ENCODE data around the gene PIK3IP1. TPM values are rescaled to one million over a fixed set of nuclear protein-coding genes. Genes with fewer than 3 reads are reported as not detected.

Gene PIK3IP1
- total RNA-seq, 4 donors from 2014 or later = 39.8 to 88.4 (median 48.1) TPM

GRCh38 chr22:31284281-31285155, 7.8 kb downstream of the PIK3IP1 start:
- intact Hi-C loops (cut with DNase I) = no loop called here
- Histone ChIP-seq H3K4me3 (replicated peaks in 1 of 3) (no peak overlapping the region), H3K36me3 (peaks cover 26 to 61% of the 10 kb centered on the region in 2 donors), H3K9me3 (no peaks in the 10 kb centered on the region), H3K4me1 (peaks cover 35 to 38% of the 10 kb centered on the region in 2 donors), H3K27me3 (no peaks in the 10 kb centered on the region), H3K27ac (peak overlapping the region; percentile 28 to 99 (median 97))
- DNase-seq = no peak
- TF ChIP-seq POLR2A (IDR thresholded peaks at IDR 0.05) = no peak
- TF ChIP-seq, protein P1, sequence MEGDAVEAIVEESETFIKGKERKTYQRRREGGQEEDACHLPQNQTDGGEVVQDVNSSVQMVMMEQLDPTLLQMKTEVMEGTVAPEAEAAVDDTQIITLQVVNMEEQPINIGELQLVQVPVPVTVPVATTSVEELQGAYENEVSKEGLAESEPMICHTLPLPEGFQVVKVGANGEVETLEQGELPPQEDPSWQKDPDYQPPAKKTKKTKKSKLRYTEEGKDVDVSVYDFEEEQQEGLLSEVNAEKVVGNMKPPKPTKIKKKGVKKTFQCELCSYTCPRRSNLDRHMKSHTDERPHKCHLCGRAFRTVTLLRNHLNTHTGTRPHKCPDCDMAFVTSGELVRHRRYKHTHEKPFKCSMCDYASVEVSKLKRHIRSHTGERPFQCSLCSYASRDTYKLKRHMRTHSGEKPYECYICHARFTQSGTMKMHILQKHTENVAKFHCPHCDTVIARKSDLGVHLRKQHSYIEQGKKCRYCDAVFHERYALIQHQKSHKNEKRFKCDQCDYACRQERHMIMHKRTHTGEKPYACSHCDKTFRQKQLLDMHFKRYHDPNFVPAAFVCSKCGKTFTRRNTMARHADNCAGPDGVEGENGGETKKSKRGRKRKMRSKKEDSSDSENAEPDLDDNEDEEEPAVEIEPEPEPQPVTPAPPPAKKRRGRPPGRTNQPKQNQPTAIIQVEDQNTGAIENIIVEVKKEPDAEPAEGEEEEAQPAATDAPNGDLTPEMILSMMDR (IDR thresholded peaks at IDR 0.05) = no peak
- WGBS, 2 donors = 29 to 47% methylated on average over 3 of the region's 3 CpGs

GRCh38 chr22:31282748-31283468, 9.4 kb downstream of the PIK3IP1 start:
- H3K36me3 ChIP-seq = peaks cover 41 to 48% of the 10 kb centered on the region in 2 donors
- no peak for TF ChIP-seq POLR2A (IDR thresholded peaks at IDR 0.05)
- TF ChIP-seq, protein P1 (IDR thresholded peaks at IDR 0.05) = no peak
- H3K27me3 ChIP-seq = no peaks in the 10 kb centered on the region
- no peaks in the 10 kb centered on the region for H3K9me3 ChIP-seq
- WGBS, 2 donors = 79 to 97% methylated on average over 7 to 8 of the region's 8 CpGs
- intact Hi-C loops (cut with DNase I) = no loop called here
- no peak for DNase-seq
- H3K27ac ChIP-seq = peak overlapping the region in 1 of 3 donors; percentile 43
- H3K4me3 ChIP-seq (replicated peaks in 1 of 3) = no peak overlapping the region
- H3K4me1 ChIP-seq = peaks cover 19 to 22% of the 10 kb centered on the region in 2 donors

DNA sequence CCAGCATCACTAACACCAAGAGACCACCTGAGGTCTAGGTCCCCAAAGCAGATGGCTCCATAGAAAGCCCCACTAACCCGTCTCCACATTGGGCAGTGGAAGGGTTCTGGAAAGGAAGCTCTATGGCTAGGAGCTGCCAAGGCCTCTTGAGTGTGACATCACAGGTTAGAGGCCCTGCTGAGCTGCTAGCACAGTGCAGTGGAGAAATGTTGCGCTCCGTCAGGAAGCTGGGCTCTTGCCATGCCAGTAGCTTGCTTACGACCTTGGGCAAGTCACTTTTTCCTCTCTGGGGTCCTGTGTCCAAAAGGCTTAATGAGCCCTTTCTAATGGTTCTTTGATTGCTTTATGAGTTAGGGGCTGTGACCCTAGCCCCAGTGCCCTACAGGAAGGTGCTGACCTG, 10.6 kb downstream of the PIK3IP1 start:
- H3K9me3 ChIP-seq = no peaks in the 10 kb centered on the region
- no peak overlapping the region for H3K4me3 ChIP-seq (replicated peaks in 1 of 3)
- intact Hi-C loops (cut with DNase I) = no loop called here
- no peaks in the 10 kb centered on the region for H3K27me3 ChIP-seq
- no peak for DNase-seq
- H3K4me1 ChIP-seq = peaks cover 13 to 19% of the 10 kb centered on the region in 2 donors
- 62 to 72% methylated on average over 4 of the region's 4 CpGs for WGBS, 2 donors
- H3K27ac ChIP-seq = peak overlapping the region in 1 of 3 donors; percentile 43
- peaks cover 41 to 55% of the 10 kb centered on the region in 2 donors for H3K36me3 ChIP-seq
- TF ChIP-seq POLR2A (IDR thresholded peaks at IDR 0.05) = no peak
- TF ChIP-seq, protein P1 (IDR thresholded peaks at IDR 0.05) = no peak

DNA sequence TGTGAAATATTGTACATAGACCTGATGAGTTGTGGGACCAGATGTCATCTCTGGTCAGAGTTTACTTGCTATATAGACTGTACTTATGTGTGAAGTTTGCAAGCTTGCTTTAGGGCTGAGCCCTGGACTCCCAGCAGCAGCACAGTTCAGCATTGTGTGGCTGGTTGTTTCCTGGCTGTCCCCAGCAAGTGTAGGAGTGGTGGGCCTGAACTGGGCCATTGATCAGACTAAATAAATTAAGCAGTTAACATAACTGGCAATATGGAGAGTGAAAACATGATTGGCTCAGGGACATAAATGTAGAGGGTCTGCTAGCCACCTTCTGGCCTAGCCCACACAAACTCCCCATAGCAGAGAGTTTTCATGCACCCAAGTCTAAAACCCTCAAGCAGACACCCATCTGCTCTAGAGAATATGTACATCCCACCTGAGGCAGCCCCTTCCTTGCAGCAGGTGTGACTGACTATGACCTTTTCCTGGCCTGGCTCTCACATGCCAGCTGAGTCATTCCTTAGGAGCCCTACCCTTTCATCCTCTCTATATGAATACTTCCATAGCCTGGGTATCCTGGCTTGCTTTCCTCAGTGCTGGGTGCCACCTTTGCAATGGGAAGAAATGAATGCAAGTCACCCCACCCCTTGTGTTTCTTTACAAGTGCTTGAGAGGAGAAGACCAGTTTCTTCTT, 12.3 kb downstream of the PIK3IP1 start:
- peaks cover 8 to 9% of the 10 kb centered on the region in 2 donors for H3K4me1 ChIP-seq
- intact Hi-C loops (cut with DNase I) = no loop called here
- peak overlapping the region in 2 of 3 donors; percentile 7 to 27 for H3K27ac ChIP-seq

More for the DNA sequence above, 12.3 kb downstream of the PIK3IP1 start:
- Histone ChIP-seq H3K36me3 (peaks cover 44 to 50% of the 10 kb centered on the region in 2 donors), H3K4me3 (replicated peaks in 1 of 3) (no peak overlapping the region), H3K9me3 (no peaks in the 10 kb centered on the region), H3K27me3 (no peaks in the 10 kb centered on the region)
- no peak for DNase-seq
- TF ChIP-seq POLR2A (IDR thresholded peaks at IDR 0.05) = no peak
- TF ChIP-seq, protein P1 (IDR thresholded peaks at IDR 0.05) = no peak
